K562 (cell line): ENCODE measurements around the gene GOLPH3L. TPM values are rescaled to one million over a fixed set of nuclear protein-coding genes. Genes with fewer than 3 reads are reported as not detected.

Experiments
- BRD4 ChIP-seq: fragments of 200-600 bp; sonication (generic); IDR thresholded peaks from 2 replicates; pipeline ENCODE4 v1.6.1; 2017; ENCODE audit warnings: inconsistent platforms
- CBX3 ChIP-seq, 2 experiments: IDR thresholded peaks; 1 replicate in 1 of 2; 2 replicates in 1 of 2; pipeline ENCODE4 v1.6.1; 2012; ENCODE audit warnings: inconsistent platforms in 2 of 2, low read length in 2 of 2, borderline replicate concordance in 1 of 2, control low read depth in 1 of 2
- DIDO1 ChIP-seq: fragments of 450-650 bp; IDR thresholded peaks from 2 replicates; pipeline ENCODE4 v1.6.1; 2016; ENCODE audit warnings: low read depth, missing biosample characterization, missing genetic modification characterization
- DNMT1 ChIP-seq: fragments of 450-650 bp; IDR thresholded peaks from 2 replicates; pipeline ENCODE4 v1.6.1; 2016; ENCODE audit warnings: antibody characterized with exemption, mild to moderate bottlenecking
- E2F5 ChIP-seq: sonication (generic); formaldehyde crosslinking; IDR thresholded peaks from 2 replicates; pipeline ENCODE4 v1.8.0; 2022; ENCODE audit warnings: mild to moderate bottlenecking, missing genetic modification reagents
- EP400 ChIP-seq: fragments of 450-650 bp; IDR thresholded peaks from 2 replicates; pipeline ENCODE4 v1.6.1; 2017; ENCODE audit warnings: antibody characterized with exemption, mild to moderate bottlenecking, moderate library complexity
- GTF2A2 ChIP-seq: IDR thresholded peaks from 2 replicates; pipeline ENCODE4 v1.6.1; 2016; ENCODE audit warnings: mild to moderate bottlenecking, missing genetic modification characterization, missing compliant biosample characterization
- HCFC1 ChIP-seq: IDR thresholded peaks from 2 replicates; pipeline ENCODE4 v1.6.1; 2012; ENCODE audit warnings: low read depth, low read length, improper control_type of control experiment
- HMGXB4 ChIP-seq: sonication (generic); formaldehyde crosslinking; IDR thresholded peaks from 2 replicates; pipeline ENCODE4 v1.8.1; 2023; ENCODE audit warnings: mild to moderate bottlenecking, missing genetic modification reagents
- HOMEZ ChIP-seq: fragments of 250-450 bp; sonication (Bioruptor Pico); IDR thresholded peaks from 2 replicates; pipeline ENCODE4 v1.4.0; 2020; ENCODE audit warnings: mild to moderate bottlenecking, moderate library complexity
- KDM4B ChIP-seq, 2 experiments: fragments of 450-650 bp in 1 of 2; sonication (generic) in 1 of 2; IDR thresholded peaks; 2 replicates each; pipeline ENCODE4 v1.6.1; 2016 to 2017; ENCODE audit warnings: borderline replicate concordance in 2 of 2, antibody characterized with exemption in 1 of 2, low read depth in 1 of 2, mild to moderate bottlenecking in 1 of 2
- MTA1 ChIP-seq: fragments of 450-650 bp; IDR thresholded peaks from 2 replicates; pipeline ENCODE4 v1.6.1; 2017; ENCODE audit warnings: borderline replicate concordance
- NFRKB ChIP-seq: fragments of 450-650 bp; IDR thresholded peaks from 2 replicates; pipeline ENCODE4 v1.6.1; 2016; ENCODE audit warnings: low read depth
- POLR2AphosphoS2 ChIP-seq: IDR thresholded peaks from 2 replicates; pipeline ENCODE4 v1.6.1; 2012; ENCODE audit warnings: low read length, improper control_type of control experiment
- POLR2H ChIP-seq: IDR thresholded peaks from 2 replicates; pipeline ENCODE4 v1.6.1; 2016; ENCODE audit warnings: missing genetic modification characterization, low read depth, mild to moderate bottlenecking, control low read depth, missing compliant biosample characterization, moderate library complexity
- TAL1 ChIP-seq: fragments of 450-650 bp; IDR thresholded peaks from 2 replicates; pipeline ENCODE4 v1.6.1; 2016; ENCODE audit warnings: mild to moderate bottlenecking
- ZKSCAN1 ChIP-seq: fragments of 150-350 bp; IDR thresholded peaks from 2 replicates; pipeline ENCODE4 v1.6.1; 2016; ENCODE audit warnings: low read depth, low read length
- ZNF146 ChIP-seq: IDR thresholded peaks from one replicate; pipeline ENCODE4 v1.6.1; 2018; ENCODE audit warnings: missing compliant biosample characterization; ENCODE audit not compliant: unreplicated experiment
- ZNF274 ChIP-seq: IDR thresholded peaks from 2 replicates; pipeline ENCODE4 v1.6.1; 2011; ENCODE audit warnings: low read depth, mild to moderate bottlenecking, low read length, moderate library complexity, borderline replicate concordance
- ZNF324 ChIP-seq: fragments of 250-450 bp; sonication (Bioruptor Pico); IDR thresholded peaks from 2 replicates; pipeline ENCODE4 v1.4.0; 2020; ENCODE audit warnings: mild to moderate bottlenecking
- ZNF436 ChIP-seq: fragments of 250-450, 450-650 bp; sonication (Bioruptor Pico); formaldehyde crosslinking; IDR thresholded peaks from 2 replicates; pipeline ENCODE4 v1.7.0; 2020; ENCODE audit warnings: mild to moderate bottlenecking
- ZNF695 ChIP-seq: fragments of 450-650 bp; formaldehyde crosslinking; IDR thresholded peaks from 2 replicates; pipeline ENCODE4 v1.4.0; 2020; ENCODE audit warnings: mild to moderate bottlenecking, moderate library complexity
- ZNF75A ChIP-seq: fragments of 450-650 bp; formaldehyde crosslinking; IDR thresholded peaks from 2 replicates; pipeline ENCODE4 v1.4.0; 2020; ENCODE audit warnings: mild to moderate bottlenecking
- polyA plus RNA-seq, 8 experiments: library from polyadenylated mRNA; depleted of rRNA in 4 of 8; stranded (reverse) in 5 of 8; unstranded in 3 of 8; fragments of >200 nt; fragmentation: Nextera tagmentation in 2 of 8; fragmentation: Illumina TruSeq in 1 of 8; extraction: Ambion mirVana in 2 of 8; extraction: Trizol in 1 of 8; gene quantifications; 2 replicates each; pipeline versions ENCODE4 v1.2.1 to v1.2.3, GENCODE V29; 2011 to 2014; ENCODE audit warnings: inconsistent platforms in 1 of 8, missing spikeins in 1 of 8
- total RNA-seq, 7 experiments: library from RNA; depleted of rRNA in 6 of 7; stranded (reverse); fragments of >200 nt in 6 of 7; fragmentation: Illumina TruSeq in 2 of 7; extraction: Trizol in 2 of 7; gene quantifications; 2 replicates each; pipeline versions ENCODE4 v1.2.1 to v1.2.3, GENCODE V29; 2011 to 2021; ENCODE audit warnings: low replicate concordance in 1 of 7

Gene GOLPH3L
- total and polyA plus RNA-seq, 9 of the 15 experiments (the other 6 are each of a cell fraction or from before 2014, with no cell fraction given), result 8.1 to 42.1 (median 21.6) TPM

- no peak for TF ChIP-seq ZNF146 (CRISPR knock-in tag)
- peak; percentile 87 for TF ChIP-seq TAL1
- peak; percentile 65; the same call in 1 of the 2 replicates for TF ChIP-seq EP400
- TF ChIP-seq ZNF274, result no peak
- TF ChIP-seq DIDO1 (tag), result no peak
- TF ChIP-seq HOMEZ (CRISPR knock-in tag), result no peak
- no peak for TF ChIP-seq DNMT1
- no peak; a peak in 1 of 3 replicates for TF ChIP-seq CBX3 (IDR thresholded peaks at IDR 0.05; ENCODE audit: borderline replicate concordance in 1 of 2, low read length in 2 of 2)
- no peak for TF ChIP-seq NFRKB
- TF ChIP-seq E2F5 (CRISPR knock-in tag), result no peak
- no peak for TF ChIP-seq ZNF75A
- TF ChIP-seq ZNF324 (CRISPR knock-in tag), result no peak
- TF ChIP-seq POLR2AphosphoS2, result peak; percentile 94
- TF ChIP-seq KDM4B (IDR thresholded peaks at IDR 0.05; ENCODE audit: borderline replicate concordance in 2 of 2, low read depth in 1 of 2), result no peak
- no peak for TF ChIP-seq HCFC1
- TF ChIP-seq ZKSCAN1, result no peak
- TF ChIP-seq BRD4, result peak; percentile 26; the same call in 1 of the 2 replicates
- no peak for TF ChIP-seq HMGXB4 (CRISPR knock-in tag)
- no peak for TF ChIP-seq ZNF436 (CRISPR knock-in tag)
- TF ChIP-seq GTF2A2, result no peak
- TF ChIP-seq ZNF695 (CRISPR knock-in tag), result no peak
- TF ChIP-seq POLR2H (tag), result peak; percentile 70; the same call in 1 of the 2 replicates
- peak; percentile 78; the same call in 1 of the 2 replicates for TF ChIP-seq MTA1
Observed at GRCh38 chr1:150619576-150620509, 77.1 kb downstream of the GOLPH3L start (continued).
